NCI-H1092 treated with DMSO at 0.1 percent for 48 hours (cell line): Measurements from ENCODE around the gene B4GALT5.
"Not testable (repeated sequence)": the region's sequence is repeated elsewhere in the genome, so short reads cannot be mapped to it uniquely, and the experiment has no call there.

Source experiments
- DNase-seq: peaks from one replicate; lab custom pipeline; 2025; lab: John Stamatoyannopoulos, UW

The B4GALT5 gene, protein sequence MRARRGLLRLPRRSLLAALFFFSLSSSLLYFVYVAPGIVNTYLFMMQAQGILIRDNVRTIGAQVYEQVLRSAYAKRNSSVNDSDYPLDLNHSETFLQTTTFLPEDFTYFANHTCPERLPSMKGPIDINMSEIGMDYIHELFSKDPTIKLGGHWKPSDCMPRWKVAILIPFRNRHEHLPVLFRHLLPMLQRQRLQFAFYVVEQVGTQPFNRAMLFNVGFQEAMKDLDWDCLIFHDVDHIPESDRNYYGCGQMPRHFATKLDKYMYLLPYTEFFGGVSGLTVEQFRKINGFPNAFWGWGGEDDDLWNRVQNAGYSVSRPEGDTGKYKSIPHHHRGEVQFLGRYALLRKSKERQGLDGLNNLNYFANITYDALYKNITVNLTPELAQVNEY

DNA sequence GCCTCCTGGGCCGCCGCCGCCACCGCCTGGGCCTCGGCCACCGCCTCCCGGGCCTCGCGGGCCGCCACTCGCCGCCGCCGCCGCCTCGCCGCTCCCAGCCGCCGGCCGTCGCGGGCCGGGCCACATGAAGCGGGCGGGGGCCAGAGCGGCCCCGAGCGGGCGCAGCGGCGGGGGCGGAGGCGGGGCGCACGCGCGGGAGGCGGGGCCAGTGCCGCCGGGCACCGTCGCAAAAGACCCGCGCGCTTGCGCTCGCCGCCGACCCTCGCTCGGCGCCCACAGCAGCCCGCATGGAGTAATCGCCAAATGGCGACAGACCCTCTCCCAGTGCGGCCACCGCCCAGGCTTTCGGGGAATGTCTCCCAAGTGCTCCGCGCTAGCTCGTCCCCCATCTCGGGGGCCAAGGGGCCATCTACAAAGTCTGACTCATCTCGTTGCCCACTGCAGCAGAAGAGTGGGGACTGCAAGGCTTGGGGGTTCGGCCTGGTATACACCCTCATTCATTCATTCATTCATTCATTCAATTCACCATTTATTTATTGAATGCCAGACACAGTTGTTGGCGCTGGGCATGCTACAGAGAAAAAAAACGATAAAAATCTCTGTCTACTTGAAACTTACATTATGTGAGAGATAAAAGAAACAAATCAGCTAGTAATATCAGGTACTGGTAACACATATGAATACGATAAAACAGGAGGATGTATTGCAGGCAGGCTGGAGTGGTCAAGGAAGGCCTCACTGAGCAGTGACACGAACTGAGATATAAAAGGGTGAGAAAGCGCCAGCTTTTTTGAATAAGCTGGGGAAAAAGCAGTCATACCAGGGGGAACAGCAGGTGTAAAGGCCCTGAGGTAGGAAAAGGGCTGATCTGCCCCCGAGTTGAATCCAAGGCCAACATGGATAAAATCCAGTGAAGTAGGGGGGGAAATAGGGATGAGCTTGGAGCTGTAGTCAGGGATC is at the start of gene B4GALT5:
Gene B4GALT5, minus strand, starts transcription at position 126 of the 960 bp plus-strand sequence. CDS start 188 bp downstream, outside the sequence.
- peak; percentile 88 for DNase-seq

DNA sequence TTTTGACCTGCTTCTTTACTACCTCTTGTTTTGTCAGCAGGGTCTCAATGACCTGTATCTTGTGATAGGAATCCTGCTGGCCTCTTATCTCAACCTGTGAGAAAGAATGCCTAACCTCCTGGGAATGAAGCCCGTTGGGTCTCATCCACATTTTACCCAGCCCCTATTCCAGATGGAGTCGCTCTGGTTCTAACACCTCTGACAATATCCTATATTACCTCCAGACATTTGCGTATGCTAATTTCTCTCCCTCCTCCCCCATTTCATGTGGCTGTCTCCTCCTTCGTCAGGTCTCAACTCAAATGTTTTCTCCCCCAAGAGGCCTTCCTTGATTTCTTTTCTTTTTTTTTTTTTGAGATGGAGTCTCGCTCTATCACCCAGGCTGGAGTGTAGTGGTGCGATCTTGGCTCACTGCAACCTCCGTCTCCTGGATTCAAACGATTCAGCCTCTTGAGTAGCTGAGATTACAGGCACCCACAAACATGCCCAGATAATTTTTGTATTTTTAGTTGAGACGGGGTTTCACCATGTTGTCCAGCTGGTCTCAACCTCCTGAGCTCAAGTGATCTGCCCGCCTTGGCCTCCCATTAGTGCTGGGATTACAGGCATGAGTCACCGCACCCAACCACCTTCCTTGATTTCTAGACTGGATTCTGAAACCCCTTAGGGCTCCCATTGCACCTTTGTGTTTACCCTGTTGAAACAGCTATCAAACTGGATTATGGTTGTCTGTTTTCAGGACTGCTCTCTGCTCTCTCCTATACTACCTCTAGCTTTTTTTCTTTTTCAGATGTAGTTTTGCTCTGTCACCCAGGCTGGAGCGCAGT is 49.5 kb upstream of the B4GALT5 start:
- DNase-seq = no peak

DNA sequence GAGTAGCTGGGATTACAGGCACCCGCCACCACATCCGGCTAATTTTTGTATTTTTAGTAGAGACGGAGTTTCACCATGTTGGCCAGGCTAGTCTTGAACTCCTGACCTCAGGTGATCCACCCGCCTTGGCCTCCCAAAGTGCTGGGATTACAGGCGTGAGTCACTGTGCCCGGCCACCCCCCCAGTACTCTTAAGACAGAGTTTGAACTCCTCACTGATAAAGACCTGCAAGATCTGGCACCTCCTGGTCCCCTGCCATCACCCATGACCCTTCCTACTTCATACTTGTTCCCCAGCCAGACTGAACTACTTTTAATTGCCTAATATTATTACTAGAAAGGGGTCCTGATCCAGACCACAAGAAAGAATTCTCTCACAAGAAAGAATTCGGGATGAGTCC is 48.2 kb upstream of the B4GALT5 start:
- not testable (repeated sequence) for DNase-seq

DNA sequence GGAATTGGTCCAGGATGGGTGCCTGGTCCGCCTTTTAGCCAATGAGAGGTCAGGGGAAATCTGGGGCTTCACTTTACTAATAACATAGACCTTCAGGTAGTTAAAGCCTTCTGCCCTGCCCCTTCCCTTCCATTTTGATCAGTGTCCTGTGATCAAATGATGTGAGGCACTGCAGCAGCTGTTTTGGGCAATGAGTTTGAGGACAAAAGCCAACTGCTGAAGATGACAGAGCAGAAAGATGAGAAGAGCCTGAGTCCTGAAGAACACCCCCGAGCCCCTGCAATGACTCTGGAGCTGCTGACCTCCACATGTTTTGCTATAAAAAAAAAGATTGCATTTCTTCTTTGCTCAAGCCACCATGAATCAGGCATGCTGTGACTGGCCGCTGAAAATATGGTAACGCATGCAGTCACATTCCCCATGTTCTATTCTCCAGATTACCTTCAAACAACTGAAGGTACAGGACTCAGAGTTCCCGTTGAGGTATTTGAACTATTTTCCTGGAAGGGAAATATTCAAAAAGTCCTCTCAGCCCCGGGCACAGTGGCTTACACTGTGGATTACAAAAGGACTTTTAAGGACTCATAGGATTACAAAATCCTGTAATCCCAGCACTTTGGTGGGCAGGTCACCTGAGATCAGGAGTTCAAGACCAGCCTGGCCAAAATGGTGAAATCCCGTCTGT is 45.7 kb upstream of the B4GALT5 start:
- DNase-seq = no peak

DNA sequence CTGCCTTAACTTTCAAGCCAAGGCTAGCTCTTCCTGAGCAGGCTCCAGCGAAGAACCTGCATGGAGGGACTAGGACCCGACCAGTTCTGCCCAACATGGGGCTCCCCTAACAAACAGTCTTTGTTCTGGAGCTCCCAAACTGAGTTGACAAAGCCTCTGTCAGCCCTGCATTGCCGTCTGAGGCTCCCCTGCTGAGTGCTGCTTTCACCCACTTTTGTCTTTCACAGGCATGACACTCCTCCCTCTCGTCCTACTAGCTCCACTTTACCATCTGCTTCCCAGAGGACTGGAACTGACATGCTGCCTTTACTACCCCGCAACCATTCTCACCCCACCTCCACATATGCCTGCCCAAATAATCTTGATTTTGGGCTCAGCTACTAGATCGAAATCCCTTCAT is 45.1 kb upstream of the B4GALT5 start:
- no peak for DNase-seq

DNA sequence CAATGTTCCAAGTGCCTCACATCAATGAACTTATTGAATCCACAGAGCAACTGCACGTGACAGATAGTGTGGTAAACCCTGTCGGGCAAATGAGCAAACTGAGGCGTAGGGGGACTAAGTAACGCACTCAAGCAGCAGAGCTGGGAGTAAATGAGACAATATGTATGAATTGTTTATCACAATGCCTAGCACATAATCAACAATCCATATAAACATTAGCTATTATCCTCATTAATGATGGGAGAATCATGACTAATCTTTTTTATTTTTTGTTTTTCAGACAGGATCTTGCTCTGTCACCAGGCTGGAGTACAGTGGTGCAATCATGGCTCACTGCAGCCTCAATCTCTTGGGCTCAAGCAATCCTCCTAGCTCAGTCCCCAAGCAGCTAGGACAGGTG is 43.9 kb upstream of the B4GALT5 start:
- no peak for DNase-seq

DNA sequence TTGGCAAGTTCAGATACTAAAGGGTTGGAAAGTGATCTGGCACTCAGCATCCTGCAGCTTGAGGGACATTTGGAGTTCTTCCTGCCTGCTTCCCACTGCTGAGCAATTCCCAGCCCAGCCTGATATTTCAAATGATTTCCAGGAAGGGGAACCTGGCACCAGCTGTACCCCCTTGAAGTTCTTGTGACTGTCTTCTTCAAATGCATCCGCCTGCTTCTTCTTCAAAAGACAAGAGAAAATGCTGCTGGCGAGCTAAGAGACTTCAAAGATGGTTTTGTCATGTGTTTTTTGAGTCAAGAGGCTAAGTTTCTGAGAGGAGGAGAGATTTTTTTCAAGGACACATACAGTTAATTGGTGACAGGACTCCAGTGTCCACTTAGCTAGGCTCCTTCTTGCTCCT is 42.6 kb upstream of the B4GALT5 start:
- DNase-seq = no peak

DNA sequence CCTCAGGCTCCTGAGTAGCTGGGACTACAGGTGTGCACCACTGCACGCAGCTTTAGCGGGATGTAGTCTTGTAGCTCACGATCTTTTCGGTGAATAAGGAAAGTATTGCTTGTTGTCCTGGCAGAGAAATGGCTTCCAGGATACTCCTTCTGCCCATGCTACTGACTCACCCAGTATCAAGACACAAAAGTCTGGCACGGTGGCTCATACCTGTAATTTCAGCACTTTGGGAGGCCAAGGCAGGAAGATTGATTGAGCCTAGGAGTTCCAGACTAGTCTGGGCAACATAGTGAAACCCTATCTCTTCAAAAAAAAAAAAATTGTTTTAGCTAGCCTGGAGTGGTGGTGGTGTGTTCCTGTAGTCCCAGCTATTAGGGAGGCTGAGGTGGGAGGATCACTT is 40.9 kb upstream of the B4GALT5 start:
- no peak for DNase-seq

DNA sequence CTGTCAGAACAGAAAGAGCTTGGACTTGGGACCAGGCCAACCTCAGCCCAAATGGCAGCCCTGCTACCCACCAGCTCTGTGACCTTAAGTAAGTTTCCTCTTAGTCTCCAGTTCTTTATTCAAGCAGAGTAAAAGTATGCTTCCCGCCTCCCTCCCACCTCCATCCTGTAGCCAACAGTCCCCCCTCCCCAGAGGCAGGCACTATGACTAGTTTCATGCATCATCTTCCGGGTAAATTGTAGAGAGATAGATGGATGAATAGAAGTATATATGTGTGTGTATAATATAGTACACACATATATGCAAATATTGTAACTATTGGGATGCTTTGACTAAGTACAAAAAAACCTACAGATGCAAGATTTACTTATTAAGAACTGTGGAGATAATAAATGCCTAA is 39.5 kb upstream of the B4GALT5 start:
- DNase-seq = no peak

DNA sequence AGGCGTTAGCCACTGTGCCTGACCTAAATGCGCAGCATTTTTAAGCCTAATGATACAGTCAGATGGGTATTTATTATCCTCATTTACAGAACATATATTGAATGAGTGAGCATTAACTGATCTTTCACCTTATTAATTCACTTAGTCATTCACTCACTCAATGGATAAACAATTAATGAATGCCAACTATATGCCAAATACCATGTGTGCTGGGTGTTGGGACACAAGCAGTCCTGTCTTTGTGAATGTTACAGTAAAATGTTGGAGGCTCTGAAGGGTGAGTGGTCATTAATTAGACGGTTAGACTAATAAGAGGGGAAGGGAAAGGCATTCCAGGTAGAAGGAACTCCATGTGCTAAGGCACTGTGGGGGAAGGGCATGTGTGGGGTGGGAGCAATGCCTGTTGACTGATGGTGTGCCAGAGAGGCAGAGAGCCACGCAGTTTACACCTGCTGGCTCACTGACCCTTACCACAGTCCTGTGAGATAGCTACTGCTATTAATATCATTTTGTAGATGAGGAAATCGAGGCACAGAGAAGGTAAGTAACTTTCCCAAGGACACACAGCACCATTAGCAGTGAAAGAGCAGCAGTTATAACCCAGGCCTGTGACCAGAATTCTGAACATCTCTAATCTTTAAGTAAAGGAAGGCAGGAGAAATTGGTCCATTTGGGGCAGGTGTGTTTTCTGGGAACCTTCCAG is 38.7 kb upstream of the B4GALT5 start:
- no peak for DNase-seq

DNA sequence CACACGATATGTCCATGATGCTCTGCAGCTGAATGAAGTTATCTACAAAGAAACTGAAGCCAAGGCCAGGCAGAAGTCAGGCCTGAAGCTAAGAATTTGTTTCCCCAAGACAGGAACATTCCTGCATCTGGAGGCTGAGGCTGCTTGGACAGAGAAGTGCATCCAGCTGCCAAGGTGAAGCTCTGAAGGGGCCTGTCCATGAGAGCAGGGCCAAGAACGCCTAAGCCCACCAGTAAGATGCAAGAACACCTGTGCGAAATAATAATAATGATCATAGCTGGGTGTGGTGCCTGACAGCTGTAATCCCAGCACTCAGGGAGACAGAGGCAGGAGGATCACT is 37.7 kb upstream of the B4GALT5 start:
- DNase-seq = no peak

DNA sequence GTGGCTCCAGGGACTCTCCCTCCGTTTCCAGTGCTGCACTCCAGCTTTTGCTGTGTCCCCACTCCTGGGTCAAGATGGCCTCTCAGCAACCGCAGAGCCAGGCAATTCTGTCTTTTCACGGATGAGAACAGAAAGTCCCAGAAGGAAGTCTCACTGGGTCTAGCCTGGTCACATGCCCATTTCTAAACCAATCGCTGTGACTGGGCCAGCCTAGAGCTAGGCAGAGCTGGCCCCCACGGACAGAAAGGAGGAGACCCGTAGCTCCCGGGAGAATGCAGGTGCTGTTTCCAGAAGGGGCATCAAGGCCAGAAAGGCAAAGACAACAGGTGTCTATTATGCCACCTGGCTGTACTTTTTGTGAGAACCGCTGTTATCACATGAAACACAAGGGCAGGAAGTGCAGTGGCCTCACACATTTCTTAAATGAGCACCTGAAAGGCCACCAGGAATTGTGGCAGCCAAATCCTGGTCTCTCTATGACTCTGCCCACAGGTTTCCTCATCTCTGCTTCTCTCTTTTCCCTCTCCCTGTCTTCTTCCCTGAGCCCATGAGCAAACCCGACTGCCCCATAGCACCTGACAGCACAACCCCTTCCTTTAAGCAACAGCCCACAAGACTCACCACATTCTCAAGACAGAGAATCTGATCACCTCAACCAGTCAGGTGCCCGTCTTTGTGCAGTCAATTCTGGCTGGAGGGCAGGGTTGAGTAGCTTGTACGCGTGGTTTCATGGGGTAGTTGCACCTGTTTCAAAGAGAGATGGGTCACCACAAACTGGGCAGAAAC is 37.1 kb upstream of the B4GALT5 start:
- no peak for DNase-seq

DNA sequence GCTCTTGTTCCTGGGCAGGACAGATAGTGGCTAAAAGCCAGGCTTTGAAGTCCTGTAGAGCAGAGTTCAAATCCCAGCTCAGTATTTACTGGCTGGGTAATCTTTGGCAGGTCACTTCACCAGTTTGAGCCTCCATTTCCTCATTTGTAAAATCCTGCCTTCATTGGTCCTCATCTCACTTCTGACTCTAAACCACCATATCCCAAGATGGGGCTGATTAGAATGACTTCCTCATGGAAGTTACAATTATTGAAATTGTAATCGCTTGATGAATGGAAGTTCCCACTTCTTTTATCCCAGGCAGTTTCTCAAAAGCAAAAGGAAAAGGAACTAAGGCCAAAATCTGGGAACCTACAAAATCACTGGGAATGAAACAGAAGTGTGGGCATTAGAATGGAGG is 35.9 kb upstream of the B4GALT5 start:
- DNase-seq = no peak

DNA sequence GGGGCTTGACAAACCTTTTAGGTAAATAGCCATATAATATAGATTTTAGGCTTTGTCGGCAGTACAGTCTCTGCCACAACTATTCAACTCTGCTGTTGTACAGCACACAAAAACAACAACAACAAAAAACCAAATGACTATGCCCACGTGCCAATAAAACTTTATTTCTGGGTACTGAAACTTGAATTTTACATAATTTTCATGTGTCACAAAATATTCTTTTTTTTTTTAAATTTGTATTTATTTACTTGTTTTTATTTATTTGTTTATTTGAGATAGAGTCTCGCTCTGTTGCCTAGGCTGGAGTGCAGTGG is 34.8 kb upstream of the B4GALT5 start:
- no peak for DNase-seq

DNA sequence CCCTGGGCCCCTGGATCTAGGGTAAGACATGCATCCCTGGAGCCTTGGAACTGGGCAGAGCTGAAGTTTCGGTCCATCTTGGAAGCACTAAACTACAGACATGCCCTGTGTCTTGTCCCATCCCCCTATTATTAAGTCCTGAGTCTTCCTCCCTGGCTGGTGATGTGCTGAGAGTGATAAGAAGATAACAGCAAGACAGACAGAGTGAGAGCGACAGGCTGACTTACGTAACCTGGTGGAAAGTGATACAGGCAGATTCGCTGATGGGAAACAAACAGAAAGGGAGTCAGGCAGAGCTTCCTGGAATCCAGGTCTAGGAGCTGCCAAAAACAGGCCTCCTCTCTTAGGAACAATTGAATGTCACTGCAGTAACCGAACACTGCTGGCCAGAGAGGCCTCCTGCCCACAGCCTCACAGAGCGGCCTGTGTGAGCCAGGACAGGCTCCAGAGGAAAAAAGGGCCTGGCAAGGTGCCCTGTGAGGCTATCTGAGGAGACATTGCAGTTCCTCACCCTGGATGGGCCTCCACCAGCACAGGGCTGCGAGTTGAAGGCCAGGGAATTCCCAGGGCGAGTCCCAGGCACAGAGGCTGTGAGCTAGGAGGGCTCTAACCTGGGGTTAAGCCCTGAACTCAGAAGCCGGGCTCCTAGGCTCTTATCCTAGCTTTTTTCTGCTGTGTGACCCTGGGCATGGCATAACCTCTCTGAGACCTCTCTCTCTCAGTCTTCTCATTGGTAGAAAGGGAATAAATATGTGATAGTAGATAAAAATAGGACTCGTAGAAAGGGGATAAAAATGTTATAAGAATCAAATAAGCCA is 34.2 kb upstream of the B4GALT5 start:
- DNase-seq = no peak

DNA sequence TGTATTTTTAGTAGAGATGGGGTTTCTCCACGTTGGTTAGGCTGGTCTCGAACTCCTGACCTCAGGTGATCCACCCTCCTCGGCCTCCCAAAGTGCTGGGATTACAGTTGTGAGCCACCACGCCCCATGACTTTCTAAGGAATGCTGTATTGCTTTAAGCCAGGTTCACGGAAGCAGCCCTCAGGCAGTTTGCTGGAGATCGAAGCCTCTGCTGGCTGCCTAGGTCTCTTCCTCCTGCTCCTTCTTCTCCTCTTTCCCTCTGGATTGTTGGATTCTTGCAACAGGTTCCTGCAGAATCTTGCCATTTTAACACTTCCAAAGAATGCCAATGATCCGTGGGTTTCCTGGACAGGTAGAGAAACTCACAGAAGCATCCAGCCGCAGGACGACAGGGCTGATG is 29.3 kb upstream of the B4GALT5 start:
- no peak for DNase-seq

DNA sequence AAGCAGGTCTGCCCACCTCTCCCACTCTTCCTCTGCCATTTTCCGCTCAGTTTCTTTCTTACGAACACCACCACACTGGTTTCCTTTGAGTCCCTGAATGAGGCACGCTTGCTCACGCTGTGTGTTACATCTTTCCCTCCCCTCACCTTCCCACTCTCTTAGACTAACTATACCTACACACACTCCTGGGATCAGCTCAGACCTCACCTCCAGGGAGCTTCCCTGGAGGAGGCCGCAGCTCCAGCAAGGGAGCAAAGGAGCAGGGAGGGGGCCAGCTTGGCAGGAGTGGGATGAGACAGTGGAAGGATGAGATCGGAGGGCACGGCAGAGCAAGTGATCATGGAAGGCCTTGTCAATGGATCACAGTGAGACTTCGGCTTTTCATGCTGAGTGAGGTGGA is 28.3 kb upstream of the B4GALT5 start:
- DNase-seq = no peak

DNA sequence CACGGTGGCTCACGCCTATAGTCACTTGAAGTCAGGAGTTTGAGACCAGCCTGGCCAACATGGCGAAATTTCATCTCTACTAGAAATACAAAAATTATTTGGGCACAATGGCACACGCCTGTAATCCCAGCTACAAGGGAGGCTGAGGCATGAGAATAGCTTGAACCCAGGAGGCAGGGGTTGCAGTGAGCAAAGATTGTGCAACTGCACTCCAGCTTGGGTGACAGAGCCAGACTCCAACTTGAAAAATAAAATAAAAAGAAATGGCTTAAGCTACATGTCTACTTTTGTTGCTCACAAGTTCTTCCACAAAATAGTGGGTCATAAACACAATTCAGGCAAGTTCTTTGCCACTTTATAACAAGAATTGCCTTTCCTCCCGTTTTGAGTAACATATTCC is 27.1 kb upstream of the B4GALT5 start:
- no peak for DNase-seq

DNA sequence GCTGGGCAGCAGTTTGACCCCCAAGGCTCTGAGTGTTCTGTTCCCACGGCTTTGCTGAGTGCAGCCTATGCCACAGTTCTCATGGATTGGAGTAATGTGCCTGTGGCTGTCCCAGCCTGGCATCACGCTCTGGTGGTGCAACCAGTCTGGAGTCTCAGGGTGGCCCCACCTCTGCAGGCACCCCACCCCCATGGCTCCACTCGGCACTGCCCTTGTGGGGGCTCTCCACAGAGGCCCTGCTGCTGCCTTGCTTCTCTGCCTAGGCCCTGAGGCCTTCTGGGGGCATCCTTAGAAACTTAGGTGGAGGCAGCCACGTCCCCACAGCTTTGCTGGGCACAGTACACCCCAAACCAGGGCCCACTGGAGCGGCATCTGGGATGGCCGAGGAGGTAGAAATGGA is 25.4 kb upstream of the B4GALT5 start:
- DNase-seq = no peak

DNA sequence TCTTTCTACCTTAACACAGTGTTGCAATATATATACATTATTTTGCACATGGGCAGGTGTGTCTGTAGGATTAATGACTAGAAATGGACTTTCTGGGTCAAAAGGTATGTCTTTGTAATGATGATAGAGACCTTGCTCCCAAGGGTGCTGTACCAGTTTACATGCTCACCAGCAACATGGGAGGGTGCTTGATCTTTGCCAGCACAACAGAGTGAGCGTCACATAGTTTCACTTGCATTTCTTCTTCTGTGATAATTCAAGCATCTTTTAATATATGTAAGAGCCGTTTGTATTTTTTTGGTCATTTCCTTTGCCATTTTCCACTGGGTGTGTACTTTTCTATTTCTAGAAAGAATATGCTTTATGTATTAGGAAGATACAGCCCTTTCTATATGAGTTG is 23.6 kb upstream of the B4GALT5 start:
- DNase-seq = no peak
